Sigmoid colon (tissue), 7 donors: ENCODE data around the gene CRADD. TPM values are rescaled to one million over a fixed set of nuclear protein-coding genes. Genes with fewer than 3 reads are reported as not detected.
A peak's percentile ranks its signal among the peaks of the same experiment; 100 is the strongest.

Experiments used
- DNase-seq: peaks from one replicate; pipeline ENCODE4 v3.0.0-alpha.2; 2019
- H3K27ac ChIP-seq, 4 donors: fragments of 200-600 bp; sonication (generic); one replicate each; pipeline ENCODE4 v1.5.1; 2016 to 2019; ENCODE audit warnings: mild to moderate bottlenecking in 1 of 4
- H3K27me3 ChIP-seq, 3 donors: fragments of 200-600 bp; sonication (generic); one replicate each; pipeline ENCODE4 v1.5.1; 2019; ENCODE audit warnings: mild to moderate bottlenecking in 1 of 3
- H3K36me3 ChIP-seq, 4 donors: fragments of 200-600 bp; sonication (generic); one replicate each; pipeline ENCODE4 v1.5.1; 2016 to 2019
- H3K4me1 ChIP-seq, 4 donors: fragments of 200-600 bp; sonication (generic); one replicate each; pipeline ENCODE4 v1.5.1; 2017 to 2019
- H3K4me3 ChIP-seq, 4 donors: fragments of 200-600 bp; sonication (generic); one replicate each; pipeline ENCODE4 v1.5.1; 2017 to 2019; ENCODE audit warnings: mild to moderate bottlenecking in 2 of 4, moderate library complexity in 1 of 4
- H3K9me3 ChIP-seq, 4 donors: fragments of 200-600 bp in 3 of 4; sonication (generic) in 3 of 4; one replicate each; pipeline versions ENCODE4 v1.5.1 to v1.6.1; 2013 to 2019
- CTCF ChIP-seq, 4 experiments: fragments of 450-650 bp in 3 of 4; fragments of 200-600 bp in 1 of 4; IDR thresholded peaks; one replicate each; pipeline ENCODE4 v1.5.1; 2016 to 2019; ENCODE audit warnings: antibody characterized with exemption in 4 of 4, mild to moderate bottlenecking in 3 of 4, moderate library complexity in 2 of 4
- EP300 ChIP-seq, 4 donors: sonication (generic); formaldehyde crosslinking; IDR thresholded peaks; one replicate each; pipeline ENCODE4 v1.6.1; 2017; ENCODE audit warnings: antibody characterized with exemption in 4 of 4
- POLR2A ChIP-seq, 2 donors: fragments of 450-650 bp; IDR thresholded peaks; one replicate each; pipeline ENCODE4 v1.6.1; 2016; ENCODE audit warnings: antibody characterized with exemption in 2 of 2, mild to moderate bottlenecking in 2 of 2, moderate library complexity in 2 of 2
- POLR2AphosphoS5 ChIP-seq, 4 donors: sonication (generic); formaldehyde crosslinking; IDR thresholded peaks; one replicate each; pipeline ENCODE4 v1.6.1; 2017; ENCODE audit warnings: antibody characterized with exemption in 4 of 4
- WGBS, 2 donors: extraction: QIAGEN DNeasy Blood & Tissue Kit; methylation state at CpG; one replicate each; pipeline ENCODE4 v1.1.7; 2013; 5-methylcytosine and 5-hydroxymethylcytosine counted together
- intact Hi-C: fragments of 100-400 bp; cut with DNase I; formaldehyde crosslinking; loops from one replicate; pipeline ENCODE4 v1.15.1; 2023
- polyA plus RNA-seq, 3 donors: library from polyadenylated mRNA; stranded (reverse); fragments of 200-250 nt; gene quantifications; one replicate each; pipeline ENCODE4 v1.2.3, GENCODE V29; 2013
- total RNA-seq, 4 donors: library from RNA; depleted of rRNA; stranded (reverse); fragments of >200 nt; gene quantifications; one replicate each; pipeline ENCODE4 v1.1.0, GENCODE V29; 2016
- donor health status: healthy with polysubstance abuse.
- donor health status: Bipolar disorder and iron deficiency.
- donor health status: healthy.

The CRADD gene
- total and polyA plus RNA-seq, 7 donors, result 14.1 to 98.9 (median 43.7) TPM

GRCh38 chr12:93741659-93742109 lies 64.5 kb downstream of the CRADD start:
- Histone ChIP-seq H3K9me3 (no peaks in the 10 kb centered on the region), H3K27me3 (no peaks in the 10 kb centered on the region), H3K27ac (peak overlapping the region; percentile 86 to 94 (median 90)), H3K36me3 (no peaks in the 10 kb centered on the region), H3K4me3 (peak overlapping the region; percentile 43 to 62 (median 57)), H3K4me1 (peaks cover 0 to 72% (median 51%) of the 10 kb centered on the region in 4 donors)
- DNase-seq, result no peak
- WGBS, 2 donors, result 16 to 18% methylated on average over 10 of the region's 10 CpGs
- no peak for TF ChIP-seq CTCF (IDR thresholded peaks at IDR 0.05)
- TF ChIP-seq POLR2AphosphoS5 (IDR thresholded peaks at IDR 0.05), result peak in 1 of 4 donors; percentile 19
- intact Hi-C loops, result loop anchor here (1.0 to 5.0 kb wide), 3 partner anchors 36 to 171 kb away; no protein-coding TSS in a partner anchor

- H3K4me3 ChIP-seq, result peak overlapping the region; percentile 43 to 62 (median 57)
- H3K27ac ChIP-seq, result peak overlapping the region; percentile 86 to 94 (median 90)
- peaks cover 0 to 71% (median 50%) of the 10 kb centered on the region in 4 donors for H3K4me1 ChIP-seq
- TF ChIP-seq EP300 (IDR thresholded peaks at IDR 0.05) (peak in 2 of 4 donors; percentile 69 to 75), POLR2A (IDR thresholded peaks at IDR 0.05) (no peak), CTCF (IDR thresholded peaks at IDR 0.05) (peak in 2 of 4 experiments; percentile 19 to 32), POLR2AphosphoS5 (IDR thresholded peaks at IDR 0.05) (peak; percentile 53 to 85 (median 63))
- H3K9me3 ChIP-seq, result no peaks in the 10 kb centered on the region
- no peaks in the 10 kb centered on the region for H3K36me3 ChIP-seq
- peak; percentile 82 for DNase-seq
- no peaks in the 10 kb centered on the region for H3K27me3 ChIP-seq
- intact Hi-C loops, result loop anchor here (1.0 to 5.0 kb wide), 3 partner anchors 35 to 172 kb away; no protein-coding TSS in a partner anchor
- WGBS, 2 donors, result 1% methylated on average over 45 of the region's 45 CpGs
Observed at GRCh38 chr12:93742110-93742934, 65.1 kb downstream of the CRADD start.

DNA sequence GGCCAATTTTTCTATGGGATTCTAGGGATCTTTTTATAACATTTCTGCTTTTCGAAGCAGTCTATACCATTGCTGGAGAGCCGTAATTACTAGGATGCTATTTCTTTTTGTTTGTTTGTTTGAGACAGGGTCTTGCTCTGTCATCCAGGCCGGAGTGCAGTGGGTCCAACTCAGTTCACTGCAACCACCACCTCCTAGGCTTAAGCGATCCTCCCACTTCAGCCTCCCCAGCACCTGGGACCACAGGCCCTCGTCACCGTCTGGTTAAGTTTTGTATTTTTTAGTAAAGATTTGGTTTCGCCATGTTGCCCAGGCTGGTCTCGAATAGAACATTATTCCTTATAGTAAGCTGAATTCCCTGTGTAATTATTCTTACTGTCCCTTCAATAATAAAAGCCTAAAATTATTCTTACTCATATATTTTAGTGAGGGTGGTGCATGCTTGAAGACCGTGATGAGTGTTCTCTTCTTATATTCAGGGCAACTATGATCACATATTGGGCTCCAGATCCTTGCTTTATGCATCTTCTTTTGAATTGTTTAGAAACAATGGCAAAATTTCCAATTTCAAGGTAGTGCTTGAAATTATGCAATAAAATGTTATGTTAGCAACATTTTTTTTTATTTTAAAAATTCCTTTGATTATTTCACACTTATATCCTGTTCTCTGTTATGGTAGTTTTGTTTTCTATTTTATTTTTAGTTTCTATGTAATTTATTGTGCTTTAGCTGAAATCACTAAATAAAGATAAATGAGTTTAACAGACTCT lies 66.2 kb downstream of the CRADD start:
- WGBS, 2 donors, result 94 to 96% methylated on average over 9 of the region's 9 CpGs
- DNase-seq, result no peak
- H3K27ac ChIP-seq, result peak overlapping the region; percentile 86 to 94 (median 90)
- peaks cover 0 to 60% (median 40%) of the 10 kb centered on the region in 4 donors for H3K4me1 ChIP-seq
- H3K27me3 ChIP-seq, result no peaks in the 10 kb centered on the region
- TF ChIP-seq POLR2AphosphoS5 (IDR thresholded peaks at IDR 0.05) (no peak), EP300 (IDR thresholded peaks at IDR 0.05) (no peak), POLR2A (IDR thresholded peaks at IDR 0.05) (no peak), CTCF (IDR thresholded peaks at IDR 0.05) (no peak)
- intact Hi-C loops, result loop anchor here (5.0 kb wide), 2 partner anchors 34 to 69 kb away; no protein-coding TSS in a partner anchor
- H3K9me3 ChIP-seq, result no peaks in the 10 kb centered on the region
- no peaks in the 10 kb centered on the region for H3K36me3 ChIP-seq
- peak overlapping the region in 3 of 4 donors; percentile 53 to 62 (median 61) for H3K4me3 ChIP-seq

DNA sequence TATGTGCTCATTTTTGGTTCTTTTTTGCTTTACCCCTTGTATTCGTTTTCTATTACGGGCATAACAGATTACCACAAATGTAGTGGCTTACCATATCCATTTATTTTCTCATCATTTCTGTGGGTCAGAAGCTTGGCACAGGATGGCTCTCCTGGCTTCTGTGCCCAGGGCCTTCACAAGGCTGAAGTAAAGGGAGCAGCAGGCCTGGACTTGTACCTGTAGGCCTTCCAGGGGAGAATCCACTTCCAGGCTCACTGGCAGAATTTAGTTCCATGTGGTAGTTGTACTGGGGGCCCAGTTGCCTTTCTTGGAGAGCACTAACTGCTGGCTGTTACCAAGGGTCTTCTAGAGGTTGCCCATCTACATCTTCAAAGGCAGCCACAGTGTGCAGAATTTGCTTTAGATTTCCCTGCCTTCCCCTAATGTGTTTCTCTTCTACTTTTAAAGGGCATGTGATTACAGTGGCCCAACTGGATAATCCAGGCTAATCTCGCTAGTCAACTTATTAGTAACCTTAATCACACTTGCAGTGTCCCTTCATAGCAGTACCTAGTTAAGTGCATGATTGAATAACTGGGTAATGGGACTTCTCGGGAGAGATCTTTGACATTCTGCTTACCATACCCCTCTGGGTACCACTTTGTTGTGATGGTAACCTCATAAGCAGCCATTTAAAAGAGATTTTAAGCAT lies 67.0 kb downstream of the CRADD start:
- Histone ChIP-seq H3K4me1 (peaks cover 0 to 55% (median 36%) of the 10 kb centered on the region in 4 donors), H3K27me3 (no peaks in the 10 kb centered on the region), H3K4me3 (no peak overlapping the region), H3K27ac (peak overlapping the region in 3 of 4 donors; percentile 89 to 94 (median 92)), H3K36me3 (no peaks in the 10 kb centered on the region), H3K9me3 (no peaks in the 10 kb centered on the region)
- 94 to 96% methylated on average over 4 of the region's 4 CpGs for WGBS, 2 donors
- DNase-seq, result no peak
- intact Hi-C loops, result loop anchor here (5.0 kb wide), 2 partner anchors 33 to 68 kb away; no protein-coding TSS in a partner anchor
- TF ChIP-seq EP300 (IDR thresholded peaks at IDR 0.05), result no peak
- no peak for TF ChIP-seq CTCF (IDR thresholded peaks at IDR 0.05)
- no peak for TF ChIP-seq POLR2AphosphoS5 (IDR thresholded peaks at IDR 0.05)
- no peak for TF ChIP-seq POLR2A (IDR thresholded peaks at IDR 0.05)
